Measurements from ENCODE around the gene FKBP5.
"Not testable (repeated sequence)": the region's sequence is repeated elsewhere in the genome, so short reads cannot be mapped to it uniquely, and the experiment has no call there.

The FKBP5 gene

GRCh38 chr6:35698430-35698829 is 9.7 kb upstream of the FKBP5 start:
- in situ Hi-C loops (cut with MboI; ENCODE audit: low sequenced_read_pairs) = not testable (repeated sequence)

DNA sequence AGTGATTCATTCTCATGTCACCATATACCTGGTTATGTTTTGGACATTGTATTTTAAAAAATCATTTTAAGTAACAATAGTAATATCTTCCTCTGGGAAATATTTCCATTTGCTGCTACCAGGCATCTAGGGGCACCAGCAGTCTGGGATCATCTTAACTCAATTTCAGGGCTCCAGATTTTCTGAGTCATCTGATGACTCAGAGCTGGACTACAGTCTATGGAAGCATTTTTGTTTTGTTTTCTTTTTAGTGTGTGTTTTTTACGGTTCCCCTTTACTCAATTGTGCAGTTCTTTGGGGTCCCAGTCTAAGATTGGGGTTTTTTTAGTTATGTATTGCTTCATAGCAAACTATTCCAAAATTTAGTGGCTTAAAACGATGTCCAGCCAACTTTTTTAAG is 5.7 kb upstream of the FKBP5 start:
- in situ Hi-C loops (cut with MboI; ENCODE audit: low sequenced_read_pairs) = no loop called here

- in situ Hi-C loops (cut with MboI; ENCODE audit: low sequenced_read_pairs) = no loop called here
Measured at GRCh38 chr6:35691027-35691824, 2.5 kb upstream of the FKBP5 start.

GRCh38 chr6:35690484-35690883 is 1.8 kb upstream of the FKBP5 start:
- in situ Hi-C loops (cut with MboI; ENCODE audit: low sequenced_read_pairs) = no loop called here

DNA sequence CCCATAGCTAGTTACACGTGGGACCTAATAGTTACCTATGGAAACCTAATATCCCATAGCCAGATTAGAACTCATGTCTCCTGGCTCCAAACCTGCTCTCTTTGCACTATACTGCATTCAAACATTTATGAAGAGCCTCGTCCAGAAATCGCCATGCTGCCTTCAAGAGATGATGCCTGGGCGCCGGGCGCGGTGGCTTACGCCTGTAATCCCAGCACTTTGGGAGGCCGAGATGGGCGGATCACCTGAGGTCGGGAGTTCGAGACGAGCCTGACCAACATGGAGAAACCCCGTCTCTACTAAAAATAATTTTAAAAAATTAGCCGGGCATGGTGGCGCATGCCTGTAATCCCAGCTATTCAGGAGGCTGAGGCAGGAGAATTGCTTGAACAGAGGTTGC is 1.3 kb upstream of the FKBP5 start:
- in situ Hi-C loops (cut with MboI; ENCODE audit: low sequenced_read_pairs) = not testable (repeated sequence)

DNA sequence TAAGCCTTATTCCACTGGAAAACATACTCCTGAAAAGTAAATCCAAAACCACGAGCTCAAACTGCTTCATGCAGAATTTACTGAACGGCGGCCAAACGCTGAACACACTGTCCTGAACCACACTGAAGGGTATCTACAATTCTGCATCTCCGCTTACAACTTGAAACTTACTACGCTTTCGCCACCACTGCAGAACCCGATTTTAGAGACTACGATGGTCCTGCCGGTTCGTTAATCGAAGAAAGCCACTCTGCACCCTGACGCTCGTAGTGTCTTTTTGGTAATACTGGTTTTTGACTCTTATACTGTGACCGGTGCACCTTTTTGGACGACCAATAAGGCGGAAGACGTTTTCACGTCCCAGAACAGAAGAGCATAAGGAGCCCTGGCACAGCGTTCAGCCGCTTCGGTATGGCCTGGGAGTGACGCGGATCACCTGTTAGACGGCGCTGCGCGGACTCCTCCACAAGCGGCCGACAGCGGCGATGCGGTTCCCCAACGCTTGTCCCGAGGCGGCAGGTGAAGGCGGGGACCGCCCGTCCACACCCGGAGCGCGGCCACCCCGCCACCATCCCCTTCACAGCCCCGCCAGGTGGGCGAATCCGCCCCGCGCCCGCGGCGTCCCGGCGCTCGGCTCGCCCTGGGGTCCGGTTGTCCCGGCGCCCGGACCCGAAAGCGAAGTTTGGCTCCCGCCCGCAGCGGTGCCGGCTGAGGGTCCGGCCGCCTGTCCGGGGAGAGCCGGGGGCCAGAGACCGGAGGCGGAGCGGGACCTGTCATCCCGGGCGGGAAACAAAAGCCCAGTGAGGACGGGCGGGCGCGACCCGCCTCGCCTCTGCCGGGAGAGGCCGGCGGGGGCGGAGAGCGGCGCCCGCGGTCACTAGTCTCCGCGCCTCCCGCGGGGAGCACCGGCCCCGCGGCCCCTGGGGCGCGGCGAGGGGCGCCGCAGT is 784 bp downstream of the FKBP5 start:
- in situ Hi-C loops (cut with MboI; ENCODE audit: low sequenced_read_pairs) = no loop called here

- in situ Hi-C loops (cut with MboI; ENCODE audit: low sequenced_read_pairs) = no loop called here
Measured at GRCh38 chr6:35686873-35687555, 1.7 kb downstream of the FKBP5 start.

DNA sequence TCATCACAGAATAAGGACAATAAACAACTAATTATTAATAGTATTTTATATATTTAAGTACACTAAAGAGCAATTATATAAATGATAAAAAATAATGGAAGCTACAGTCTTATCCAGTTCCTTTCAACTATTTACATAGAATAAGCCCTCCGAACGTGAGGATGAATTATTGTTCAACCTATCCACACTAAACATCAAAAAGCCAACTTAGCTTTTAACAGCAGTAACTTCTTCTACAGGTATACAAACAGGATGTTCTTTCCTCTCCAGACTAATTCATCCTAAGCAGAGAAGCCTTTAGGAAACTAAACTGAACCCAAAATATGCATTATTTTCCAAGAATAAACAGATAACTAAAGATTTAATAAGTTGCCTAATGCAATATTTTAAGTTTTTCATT is 2.3 kb downstream of the FKBP5 start:
- in situ Hi-C loops (cut with MboI; ENCODE audit: low sequenced_read_pairs) = no loop called here

DNA sequence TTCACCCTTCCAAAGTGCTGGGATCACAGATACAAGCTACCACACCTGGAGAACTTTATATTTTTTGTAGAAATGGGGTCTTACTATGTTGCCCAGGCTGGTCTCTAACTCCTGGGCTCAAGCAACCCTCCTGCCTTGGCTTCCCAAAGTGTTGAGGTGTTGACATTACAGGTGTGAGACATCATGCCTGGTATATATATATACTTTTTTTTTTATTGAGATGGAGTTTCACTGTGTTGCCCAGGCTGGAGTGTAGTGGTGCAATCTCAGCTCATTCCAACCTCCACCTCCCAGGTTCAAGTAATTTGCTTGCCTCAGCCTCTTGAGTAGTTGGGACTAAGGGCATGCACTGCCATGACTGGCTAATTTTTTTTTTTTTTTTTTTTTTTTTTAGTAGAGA is 5.4 kb downstream of the FKBP5 start:
- in situ Hi-C loops (cut with MboI; ENCODE audit: low sequenced_read_pairs) = no loop called here

GRCh38 chr6:35681298-35681697 is 7.4 kb downstream of the FKBP5 start:
- in situ Hi-C loops (cut with MboI; ENCODE audit: low sequenced_read_pairs) = no loop called here

DNA sequence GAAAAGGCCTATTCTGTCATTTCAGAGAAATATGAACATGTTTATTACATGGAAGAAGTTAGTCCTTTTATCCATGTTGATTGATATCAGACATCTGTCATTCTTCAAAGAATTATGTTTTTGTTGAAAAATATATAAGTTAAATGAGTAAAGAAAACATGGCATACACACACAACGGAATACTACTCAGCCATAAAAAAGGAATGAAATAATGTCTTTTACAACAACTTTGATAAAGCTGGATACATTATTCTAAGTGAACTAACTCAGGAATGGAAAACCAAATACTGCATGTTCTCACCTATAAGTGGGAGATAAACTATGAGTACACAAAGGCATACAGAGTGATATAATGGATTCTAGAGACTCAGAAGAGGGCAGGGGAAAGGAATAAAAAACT is 9.3 kb downstream of the FKBP5 start:
- in situ Hi-C loops (cut with MboI; ENCODE audit: low sequenced_read_pairs) = no loop called here

GRCh38 chr6:35678814-35679213 is 9.9 kb downstream of the FKBP5 start:
- in situ Hi-C loops (cut with MboI; ENCODE audit: low sequenced_read_pairs) = no loop called here

- in situ Hi-C loops (cut with MboI; ENCODE audit: low sequenced_read_pairs) = no loop called here
Measured at GRCh38 chr6:35678021-35678654, 10.6 kb downstream of the FKBP5 start.

GRCh38 chr6:35677456-35677855 is 11.3 kb downstream of the FKBP5 start:
- in situ Hi-C loops (cut with MboI; ENCODE audit: low sequenced_read_pairs) = no loop called here

GRCh38 chr6:35675871-35676459 is 12.8 kb downstream of the FKBP5 start:
- in situ Hi-C loops (cut with MboI; ENCODE audit: low sequenced_read_pairs) = no loop called here

- in situ Hi-C loops (cut with MboI; ENCODE audit: low sequenced_read_pairs) = no loop called here
Measured at GRCh38 chr6:35674594-35674993, 14.1 kb downstream of the FKBP5 start.

- in situ Hi-C loops (cut with MboI; ENCODE audit: low sequenced_read_pairs) = no loop called here
Measured at GRCh38 chr6:35673755-35674154, 15.0 kb downstream of the FKBP5 start.

DNA sequence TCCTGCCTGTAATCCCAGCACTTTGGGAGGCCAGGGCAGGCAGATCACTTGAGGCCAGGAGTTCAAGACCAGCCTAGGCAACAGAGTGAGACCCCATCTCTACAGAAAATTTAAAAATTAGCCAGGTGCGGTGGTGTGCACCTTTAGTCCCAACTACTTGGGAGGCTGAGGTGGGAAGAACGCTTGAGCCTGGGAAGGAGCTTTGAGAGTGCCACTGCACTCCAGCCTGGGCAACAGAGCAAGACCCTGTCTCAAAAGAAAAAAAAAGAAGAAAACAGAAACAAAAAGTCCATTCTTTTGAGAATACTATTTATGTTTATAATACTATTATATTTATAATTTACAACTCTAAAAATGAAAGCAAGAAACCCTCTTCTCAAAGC is 15.4 kb downstream of the FKBP5 start:
- in situ Hi-C loops (cut with MboI; ENCODE audit: low sequenced_read_pairs) = not testable (repeated sequence)

GRCh38 chr6:35670453-35670852 is 18.3 kb downstream of the FKBP5 start:
- in situ Hi-C loops (cut with MboI; ENCODE audit: low sequenced_read_pairs) = not testable (repeated sequence)

DNA sequence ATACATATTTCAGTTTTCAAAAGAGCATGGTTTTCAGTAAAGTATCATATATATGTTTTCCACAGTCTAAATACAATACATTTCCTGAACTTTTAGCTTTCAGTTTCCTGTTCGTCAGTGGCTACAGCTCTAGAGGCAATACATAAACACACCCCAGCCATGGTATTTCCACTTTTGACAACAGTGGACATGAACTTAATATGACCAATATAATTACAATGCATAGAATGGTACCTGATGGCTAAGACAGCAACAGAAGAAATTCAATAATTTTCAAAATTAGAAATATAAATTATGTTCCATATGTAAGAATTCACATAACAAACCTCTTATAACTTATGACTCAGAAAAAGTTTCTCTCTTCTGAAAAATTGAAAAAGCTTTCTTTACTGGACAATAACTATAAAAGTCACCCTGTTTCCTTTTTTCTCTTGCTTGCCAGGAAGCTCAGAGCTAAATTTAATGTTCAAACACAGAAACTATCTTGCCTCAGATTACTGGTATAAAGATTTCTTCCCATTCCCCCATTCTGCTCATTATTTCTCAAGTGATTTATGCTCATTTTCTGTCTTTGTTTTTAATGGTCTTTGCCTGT is 19.2 kb downstream of the FKBP5 start:
- in situ Hi-C loops (cut with MboI; ENCODE audit: low sequenced_read_pairs) = no loop called here
